Activated CD4-positive, alpha-beta memory T cell treated with anti-CD3 and anti-CD28 coated beads for 36 hours (primary cell): Measurements from ENCODE around the gene INPP5B. TPM values are rescaled to one million over a fixed set of nuclear protein-coding genes. Genes with fewer than 3 reads are reported as not detected.
A peak's percentile ranks its signal among the peaks of the same experiment; 100 is the strongest.

Experiments
- CTCF ChIA-PET: fragments of 350-600 bp; sonication (Branson Sonifier 250); formaldehyde crosslinking; loops from one replicate; lab custom pipeline; 2021; ENCODE audit warnings: antibody characterized with exemption, inconsistent platforms; lab: Charles Lee
- POLR2A ChIA-PET: fragments of 350-600 bp; sonication (Branson Sonifier 250); formaldehyde crosslinking; loops from one replicate; lab custom pipeline; 2021; ENCODE audit warnings: antibody characterized with exemption; lab: Charles Lee
- DNase-seq: peaks from one replicate; pipeline ENCODE4 v3.0.0-alpha.2; 2020
- H3K27ac Mint-ChIP-seq: one replicate; pipeline ENCODE4 v1.8.0; 2021; ENCODE audit warnings: mixed read lengths
- H3K27me3 Mint-ChIP-seq: one replicate; pipeline ENCODE4 v1.8.0; 2021; ENCODE audit warnings: mixed read lengths
- H3K36me3 Mint-ChIP-seq: one replicate; pipeline ENCODE4 v1.8.0; 2021; ENCODE audit warnings: mixed read lengths
- H3K4me1 Mint-ChIP-seq: one replicate; pipeline ENCODE4 v1.8.0; 2021; ENCODE audit warnings: low read depth, mixed read lengths
- H3K4me3 Mint-ChIP-seq: one replicate; pipeline ENCODE4 v1.8.0; 2021; ENCODE audit warnings: mild to moderate bottlenecking, mixed read lengths
- H3K9me3 Mint-ChIP-seq: one replicate; pipeline ENCODE4 v1.8.0; 2021; ENCODE audit warnings: mixed read lengths
- intact Hi-C: fragments of 100-400 bp; cut with micrococcal nuclease; formaldehyde crosslinking; loops from one replicate; pipeline ENCODE4 v1.15.1; 2023
- total RNA-seq, 2 experiments: library from RNA; stranded (reverse); gene quantifications; one replicate each; pipeline ENCODE4 v1.2.3, GENCODE V29; 2021

The INPP5B gene
- total RNA-seq, 2 experiments from 2014 or later, result 24.3 to 24.4 TPM

DNA sequence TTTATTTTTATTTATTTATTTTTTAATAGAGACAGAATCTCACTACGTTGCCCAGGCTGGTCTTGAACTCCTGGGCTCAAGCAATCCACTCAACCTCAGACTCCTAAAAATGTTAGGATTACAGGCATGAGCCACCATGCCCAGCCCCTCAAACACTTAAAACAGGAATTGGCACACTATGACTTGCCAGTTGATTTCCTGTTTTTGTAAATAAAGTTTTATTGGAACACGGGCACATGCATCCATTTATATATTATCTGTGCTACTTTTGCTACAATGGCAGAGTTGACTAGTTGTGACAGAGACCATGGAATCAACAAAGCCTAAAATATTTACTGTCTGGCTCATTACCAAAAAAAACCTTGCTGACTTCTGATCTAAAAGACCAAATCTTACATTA is 122.9 kb downstream of the INPP5B start:
- POLR2A ChIA-PET, result no interaction called here

DNA sequence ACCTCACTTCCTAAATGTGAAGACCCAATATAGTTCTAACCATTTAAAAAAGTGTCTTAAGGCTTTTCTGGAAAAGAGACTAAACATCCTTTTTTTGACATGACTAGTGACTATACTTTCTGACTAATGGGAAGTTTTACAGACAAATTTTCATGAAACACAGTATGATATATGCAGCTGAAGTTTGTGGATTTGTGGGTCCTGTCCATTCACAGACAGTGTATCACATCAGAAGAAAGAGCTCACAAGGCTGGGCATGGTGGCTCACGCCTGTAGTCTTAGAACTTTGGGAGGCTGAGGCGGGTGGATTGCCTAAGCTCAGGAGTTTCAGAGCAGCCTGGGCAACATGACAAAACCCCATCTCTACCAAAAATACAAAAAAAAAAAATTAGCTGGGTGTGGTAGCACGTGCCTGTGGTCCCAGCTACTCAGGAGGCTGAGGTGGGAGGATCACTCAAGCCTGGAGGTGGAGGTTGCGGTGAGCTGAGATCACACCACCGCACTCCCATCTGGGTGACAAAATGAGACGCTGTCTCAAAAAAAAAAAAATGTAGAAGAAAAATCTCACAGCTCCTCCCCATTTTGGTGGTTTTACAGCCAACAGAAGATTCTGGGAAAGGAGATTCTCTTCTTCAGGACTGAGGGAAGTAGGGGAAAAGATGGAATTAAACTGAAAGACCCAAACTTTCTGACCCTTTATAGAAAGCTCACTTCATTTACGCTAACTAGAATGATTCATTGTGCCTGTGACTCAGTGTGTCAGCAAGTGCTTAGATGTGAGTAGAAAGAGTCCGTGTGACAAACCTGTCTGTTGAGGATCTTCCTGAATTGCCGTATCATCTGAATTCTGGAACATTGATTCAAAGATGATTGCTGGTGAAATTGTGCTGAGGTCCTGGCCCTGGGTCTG is 123.7 kb downstream of the INPP5B start:
- Mint-ChIP-seq H3K4me3 (no peak overlapping the region), H3K27me3 (no peaks in the 10 kb centered on the region), H3K9me3 (no peaks in the 10 kb centered on the region), H3K36me3 (peaks cover 28% of the 10 kb centered on the region), H3K4me1 (peaks cover 22% of the 10 kb centered on the region), H3K27ac (peak overlapping the region; percentile 70)
- CTCF ChIA-PET, result interaction anchor here (0.5 to 2.2 kb wide), 3 partner anchors 36 to 220 kb away, joined by 3 to 10 read pairs (median 3); partner anchors contain the start of gene MTF1
- POLR2A ChIA-PET, result interaction anchor here (0.5 to 1.1 kb wide), 3 partner anchors 15 to 218 kb away, joined by 3 to 5 read pairs (median 4); partner anchors contain the start of genes C1orf122, MTF1 and YRDC
- intact Hi-C loops, result no loop called here
- DNase-seq, result peak; percentile 39

More for the DNA sequence above, 122.9 kb downstream of the INPP5B start:
- DNase-seq, result no peak
- Mint-ChIP-seq H3K4me1 (peaks cover 22% of the 10 kb centered on the region), H3K27me3 (no peaks in the 10 kb centered on the region), H3K27ac (no peak overlapping the region), H3K9me3 (no peaks in the 10 kb centered on the region), H3K4me3 (no peak overlapping the region), H3K36me3 (peaks cover 30% of the 10 kb centered on the region)
- intact Hi-C loops, result no loop called here
- CTCF ChIA-PET, result no interaction called here

DNA sequence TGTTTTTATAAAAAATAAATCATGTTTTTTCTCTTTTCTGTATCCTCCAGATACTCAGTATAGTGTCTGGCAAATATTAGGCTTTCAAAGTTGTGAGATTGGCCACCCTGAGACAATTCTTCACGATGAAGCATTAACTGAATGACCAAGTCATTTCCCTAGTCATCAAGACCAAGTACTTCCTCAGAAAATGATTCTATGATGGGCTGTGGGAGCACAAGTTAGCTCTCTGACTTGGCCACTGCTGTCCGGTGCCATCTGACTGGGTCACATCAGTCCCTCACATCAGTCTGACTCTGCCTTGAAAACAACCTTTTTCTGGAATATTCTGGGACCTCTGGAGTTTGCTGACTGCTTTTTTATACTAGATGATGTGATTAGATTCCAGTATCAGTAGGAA is 125.4 kb downstream of the INPP5B start:
- intact Hi-C loops, result no loop called here
- Mint-ChIP-seq H3K27ac (peak overlapping the region; percentile 70), H3K9me3 (no peaks in the 10 kb centered on the region), H3K4me1 (peaks cover 22% of the 10 kb centered on the region), H3K27me3 (no peaks in the 10 kb centered on the region), H3K4me3 (no peak overlapping the region), H3K36me3 (peaks cover 24% of the 10 kb centered on the region)
- no peak for DNase-seq
- CTCF ChIA-PET, result interaction anchor here (1.2 to 2.2 kb wide), 2 partner anchors 38 to 39 kb away, joined by 4 to 10 read pairs; partner anchors contain the start of gene MTF1
- POLR2A ChIA-PET, result no interaction called here

DNA sequence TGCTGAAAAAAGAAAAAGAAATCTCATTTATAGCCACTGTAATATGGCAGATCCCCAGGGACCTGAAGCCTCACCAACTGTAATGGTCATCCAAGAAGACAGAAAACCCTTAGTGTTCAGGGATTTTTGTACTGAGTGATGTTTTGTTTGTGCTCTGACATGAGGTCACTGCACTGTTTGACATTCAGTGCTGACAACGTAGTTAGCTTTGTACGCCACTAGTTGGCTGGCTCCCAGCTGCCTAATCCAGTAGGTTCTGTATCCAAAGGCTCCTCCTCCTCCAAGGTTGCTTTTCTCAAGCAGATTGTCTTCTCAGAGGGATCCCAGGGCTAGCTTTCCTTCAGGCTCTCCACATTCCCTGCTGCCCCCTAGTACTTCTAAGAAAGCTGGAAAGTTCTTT is 129.4 kb downstream of the INPP5B start:
- DNase-seq, result no peak
- no peak overlapping the region for H3K27ac Mint-ChIP-seq
- peaks cover 24% of the 10 kb centered on the region for H3K36me3 Mint-ChIP-seq
- CTCF ChIA-PET, result interaction anchor here (1.5 kb wide), 1 partner anchor 9 kb away, joined by 3 read pairs; no protein-coding TSS in a partner anchor
- H3K4me3 Mint-ChIP-seq, result no peak overlapping the region
- H3K4me1 Mint-ChIP-seq, result peaks cover 6% of the 10 kb centered on the region
- POLR2A ChIA-PET, result no interaction called here
- H3K9me3 Mint-ChIP-seq, result no peaks in the 10 kb centered on the region
- intact Hi-C loops, result no loop called here
- H3K27me3 Mint-ChIP-seq, result no peaks in the 10 kb centered on the region

DNA sequence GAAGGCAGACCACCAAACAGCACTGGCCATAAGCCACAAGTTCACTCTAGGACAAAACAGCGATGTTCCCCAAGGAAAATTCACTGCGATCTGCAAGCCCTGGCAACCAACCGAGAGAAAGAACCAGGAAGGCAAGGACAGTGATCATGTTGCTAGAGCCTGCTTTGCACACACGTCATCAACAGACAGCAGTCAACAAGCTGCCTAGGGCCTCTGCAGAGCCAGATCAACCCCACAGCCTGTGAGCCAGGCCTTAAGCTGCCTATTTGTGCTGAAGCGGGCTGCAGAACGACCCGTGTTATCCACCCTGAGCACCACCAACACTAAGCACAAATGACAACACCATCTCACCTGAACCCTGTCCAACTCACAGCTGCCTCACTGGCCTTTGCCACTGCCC is 132.6 kb downstream of the INPP5B start:
- H3K27me3 Mint-ChIP-seq, result no peaks in the 10 kb centered on the region
- no peak overlapping the region for H3K27ac Mint-ChIP-seq
- H3K4me3 Mint-ChIP-seq, result no peak overlapping the region
- no peaks in the 10 kb centered on the region for H3K9me3 Mint-ChIP-seq
- intact Hi-C loops, result no loop called here
- ChIA-PET POLR2A (no interaction called here), CTCF (interaction anchor here (0.6 kb wide), 1 partner anchor 524 kb away, joined by 3 read pairs; no protein-coding TSS in a partner anchor)
- peaks cover 19% of the 10 kb centered on the region for H3K4me1 Mint-ChIP-seq
- peaks cover 8% of the 10 kb centered on the region for H3K36me3 Mint-ChIP-seq
- DNase-seq, result no peak

DNA sequence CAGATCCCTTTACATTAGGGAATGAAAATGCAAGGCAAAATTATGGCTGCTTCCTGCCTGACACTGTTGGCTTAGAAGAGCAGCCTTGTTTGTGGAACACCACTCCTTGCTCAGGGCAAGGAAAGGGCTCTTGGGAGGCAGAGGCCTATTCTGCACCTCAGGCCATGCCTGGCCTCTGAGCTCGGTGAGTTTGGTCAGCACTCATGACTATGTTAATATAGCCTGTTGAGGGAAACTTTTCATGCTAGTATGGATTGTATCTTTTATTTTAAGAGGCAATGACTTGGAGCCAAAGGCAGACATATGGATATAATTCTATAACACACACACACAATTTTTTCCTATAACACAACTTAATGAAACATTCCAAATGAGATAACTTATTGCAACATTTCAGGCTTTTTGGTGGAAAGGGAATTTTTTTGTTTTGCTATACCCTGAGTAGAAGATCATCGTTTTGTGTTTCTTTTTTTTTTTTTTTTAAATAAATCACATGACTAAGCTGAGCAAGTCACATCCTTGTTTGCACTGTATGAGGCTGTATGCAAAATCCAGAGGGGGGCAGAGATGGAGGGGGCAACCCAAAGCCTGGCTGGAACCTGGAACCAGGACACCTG is 133.2 kb downstream of the INPP5B start:
- H3K27me3 Mint-ChIP-seq, result no peaks in the 10 kb centered on the region
- peaks cover 8% of the 10 kb centered on the region for H3K36me3 Mint-ChIP-seq
- H3K4me1 Mint-ChIP-seq, result peaks cover 23% of the 10 kb centered on the region
- H3K4me3 Mint-ChIP-seq, result no peak overlapping the region
- H3K9me3 Mint-ChIP-seq, result no peaks in the 10 kb centered on the region
- intact Hi-C loops, result no loop called here
- CTCF ChIA-PET, result interaction anchor here (0.6 to 0.7 kb wide), 2 partner anchors 41 to 524 kb away, joined by 3 read pairs; no protein-coding TSS in a partner anchor
- H3K27ac Mint-ChIP-seq, result no peak overlapping the region
- DNase-seq, result no peak
- POLR2A ChIA-PET, result no interaction called here

DNA sequence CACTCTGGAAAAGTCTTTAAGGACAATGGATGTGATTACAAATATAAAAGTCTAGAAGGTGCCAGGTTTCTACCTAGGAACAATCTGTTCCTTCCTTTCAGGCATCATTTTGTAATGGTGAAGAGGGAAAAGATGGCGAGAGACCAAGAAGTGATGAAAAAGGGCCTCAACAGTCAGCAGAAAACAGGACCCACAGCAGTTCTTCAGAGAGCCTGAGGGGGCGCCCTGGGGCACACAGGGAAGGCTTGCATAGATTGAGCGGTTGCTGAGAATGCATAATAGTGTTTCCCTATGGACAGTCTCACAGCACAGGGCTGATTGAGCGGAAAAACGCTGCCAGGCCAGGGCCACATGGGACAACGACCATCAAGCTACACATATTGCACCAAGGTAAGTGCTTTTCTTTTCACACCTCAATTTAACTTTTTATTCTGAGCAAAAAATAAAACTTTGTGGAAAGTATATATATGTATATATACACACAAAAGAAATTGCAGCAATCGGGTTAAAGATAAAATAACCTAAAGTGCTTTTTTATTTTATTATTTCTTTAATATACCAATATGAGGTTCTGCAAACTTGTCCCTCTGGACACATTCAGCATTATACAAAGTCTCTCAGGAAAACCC is 135.7 kb downstream of the INPP5B start:
- Mint-ChIP-seq H3K4me1 (peaks cover 31% of the 10 kb centered on the region), H3K27ac (peak overlapping the region; percentile 54), H3K36me3 (peaks cover 12% of the 10 kb centered on the region), H3K4me3 (no peak overlapping the region), H3K27me3 (no peaks in the 10 kb centered on the region), H3K9me3 (no peaks in the 10 kb centered on the region)
- peak; percentile 79 for DNase-seq
- POLR2A ChIA-PET, result no interaction called here
- CTCF ChIA-PET, result no interaction called here
- intact Hi-C loops, result loop anchor here (1.0 kb wide), 1 partner anchor 49 kb away; no protein-coding TSS in a partner anchor

Other genes starting within 250 kb of the INPP5B start
- gene EPHA10, start 181.9 kb downstream of the INPP5B start, total RNA-seq, result under 1 TPM; 0.48 to 0.92 TPM
- 1 to 10 TPM; 1.5 TPM for gene MANEAL, start 153.2 kb downstream of the INPP5B start, total RNA-seq
- gene C1orf122, start 139.3 kb downstream of the INPP5B start, total RNA-seq, result 10 to 100 TPM; 18.1 to 19.7 TPM
- gene YRDC, start 138.8 kb downstream of the INPP5B start, total RNA-seq, result 10 to 100 TPM; 34.1 to 36.1 TPM
- 10 to 100 TPM; 21.1 to 22.8 TPM for gene MTF1, start 87.5 kb downstream of the INPP5B start, total RNA-seq
- gene SF3A3, start 43.0 kb upstream of the INPP5B start, total RNA-seq, result 10 to 100 TPM; 93.5 to 94.4 TPM
- gene FHL3, start 58.5 kb upstream of the INPP5B start, total RNA-seq, result 10 to 100 TPM; 14.4 to 14.7 TPM
- gene UTP11, start 65.7 kb upstream of the INPP5B start, total RNA-seq, result 10 to 100 TPM; 51.2 to 52.3 TPM
- under 1 TPM; 0.26 to 0.36 TPM for gene POU3F1, start 99.7 kb upstream of the INPP5B start, total RNA-seq